GM23338 (cell line): ENCODE measurements around the gene UBC. TPM values are rescaled to one million over a fixed set of nuclear protein-coding genes. Genes with fewer than 3 reads are reported as not detected.
A peak's percentile ranks its signal among the peaks of the same experiment; 100 is the strongest.

Source experiments
- ATAC-seq: fragments of 200-7000 bp; cut with Tn5 transposase; 3 replicates; pipeline ENCODE4 v1.9.1; 2020
- DNase-seq: peaks from one replicate; pipeline ENCODE4 v3.0.0-alpha.2; 2015; ENCODE audit warnings: low spot score
- H2AFZ ChIP-seq: fragments of 200-600 bp; sonication (generic); 2 replicates; pipeline ENCODE4 v1.8.0; 2016; ENCODE audit warnings: antibody characterized with exemption, mild to moderate bottlenecking, moderate library complexity
- H3F3A ChIP-seq: fragments of 200-600 bp; sonication (generic); replicated peaks from 2 replicates; pipeline ENCODE4 v1.8.0; 2017; ENCODE audit warnings: antibody characterized with exemption, mixed run types, low read depth
- H3K27ac ChIP-seq: fragments of 200-600 bp; sonication (generic); 2 replicates; pipeline ENCODE4 v1.6.1; 2016; ENCODE audit warnings: low read depth
- H3K27me3 ChIP-seq: fragments of 200-600 bp; sonication (generic); 2 replicates; pipeline ENCODE4 v1.8.0; 2016; ENCODE audit warnings: mild to moderate bottlenecking, mixed run types, moderate library complexity; ENCODE audit not compliant: insufficient read depth
- H3K36me3 ChIP-seq: fragments of 200-600 bp; sonication (generic); 2 replicates; pipeline ENCODE4 v1.8.0; 2016; ENCODE audit warnings: mild to moderate bottlenecking; ENCODE audit not compliant: insufficient read depth
- H3K4me1 ChIP-seq: fragments of 200-600 bp; sonication (generic); 2 replicates; pipeline ENCODE4 v1.8.0; 2016; ENCODE audit warnings: mild to moderate bottlenecking, moderate library complexity; ENCODE audit not compliant: insufficient read depth
- H3K4me2 ChIP-seq: fragments of 200-600 bp; sonication (generic); 2 replicates; pipeline ENCODE4 v1.7.1; 2017; ENCODE audit warnings: mixed run types
- H3K4me3 ChIP-seq: fragments of 200-600 bp; sonication (generic); 2 replicates; pipeline ENCODE4 v1.6.1; 2016; ENCODE audit warnings: mixed run types
- H3K79me2 ChIP-seq: fragments of 200-600 bp; sonication (generic); replicated peaks from 2 replicates; pipeline ENCODE4 v1.8.0; 2017; ENCODE audit warnings: mild to moderate bottlenecking; ENCODE audit not compliant: insufficient read depth
- H3K9me2 ChIP-seq: fragments of 200-600 bp; sonication (generic); 2 replicates; pipeline ENCODE4 v1.8.0; 2017; ENCODE audit not compliant: insufficient read depth
- H4K20me1 ChIP-seq: fragments of 200-600 bp; sonication (generic); replicated peaks from 2 replicates; pipeline ENCODE4 v1.8.0; 2017; ENCODE audit warnings: mild to moderate bottlenecking; ENCODE audit not compliant: insufficient read depth
- H3K27ac Mint-ChIP-seq: 2 replicates; pipeline ENCODE4 v1.8.0; 2020; ENCODE audit warnings: inconsistent platforms, mild to moderate bottlenecking, moderate library complexity, mixed read lengths
- H3K27me3 Mint-ChIP-seq: 3 replicates; pipeline ENCODE4 v1.8.0; 2022; ENCODE audit warnings: low read depth, mild to moderate bottlenecking, moderate library complexity, mixed read lengths, inconsistent platforms; ENCODE audit not compliant: insufficient read depth, poor library complexity
- H3K36me3 Mint-ChIP-seq: 3 replicates; pipeline ENCODE4 v1.8.0; 2021; ENCODE audit warnings: low read depth, mild to moderate bottlenecking, inconsistent platforms, moderate library complexity, mixed read lengths
- H3K4me1 Mint-ChIP-seq: 3 replicates; pipeline ENCODE4 v1.8.0; 2020; ENCODE audit warnings: mild to moderate bottlenecking, inconsistent platforms, mixed read lengths
- H3K4me3 Mint-ChIP-seq: 3 replicates; pipeline ENCODE4 v1.8.0; 2021; ENCODE audit warnings: moderate library complexity, mild to moderate bottlenecking, inconsistent platforms, mixed read lengths
- H3K9me3 Mint-ChIP-seq: 3 replicates; pipeline ENCODE4 v1.8.0; 2020; ENCODE audit warnings: moderate library complexity, mild to moderate bottlenecking, inconsistent platforms, mixed read lengths
- CREB1 ChIP-seq: fragments of 250-450 bp; sonication (Bioruptor Pico); IDR thresholded peaks from 2 replicates; pipeline ENCODE4 v1.5.0; 2020; ENCODE audit warnings: low read depth, mild to moderate bottlenecking, moderate library complexity
- CTCF ChIP-seq, 2 experiments: fragments of 200-600 bp in 1 of 2; sonication (generic) in 1 of 2; conservative IDR thresholded peaks; 2 replicates each; pipeline versions ENCODE4 v1.5.1 to v1.6.1; 2016 to 2017; ENCODE audit warnings: antibody characterized with exemption in 2 of 2, low read depth in 2 of 2, mild to moderate bottlenecking in 2 of 2, moderate library complexity in 1 of 2
- EZH2 ChIP-seq: fragments of 200-600 bp; sonication (generic); IDR thresholded peaks from one replicate; pipeline ENCODE4 v1.8.0; 2017; ENCODE audit warnings: antibody characterized with exemption, mild to moderate bottlenecking, low read depth; ENCODE audit not compliant: unreplicated experiment
- JUNB ChIP-seq: IDR thresholded peaks from one replicate; pipeline ENCODE4 v1.6.1; 2016; ENCODE audit warnings: antibody characterized with exemption; ENCODE audit not compliant: unreplicated experiment
- POLR2AphosphoS5 ChIP-seq: IDR thresholded peaks from 2 replicates; pipeline ENCODE4 v1.6.1; 2016; ENCODE audit warnings: antibody characterized with exemption, low read depth
- REST ChIP-seq: IDR thresholded peaks from one replicate; pipeline ENCODE4 v1.6.1; 2018; ENCODE audit warnings: antibody characterized with exemption; ENCODE audit not compliant: unreplicated experiment
- ZNF114 ChIP-seq: fragments of 250-450 bp; sonication (Bioruptor Pico); IDR thresholded peaks from 2 replicates; pipeline ENCODE4 v1.5.0; 2020; ENCODE audit warnings: mild to moderate bottlenecking, moderate library complexity
- ZNF462 ChIP-seq: fragments of 250-450 bp; sonication (Bioruptor Pico); IDR thresholded peaks from 2 replicates; pipeline ENCODE4 v1.5.0; 2020; ENCODE audit warnings: mild to moderate bottlenecking, moderate library complexity
- polyA plus RNA-seq: library from polyadenylated mRNA; unstranded; fragments of >200 nt; fragmentation: Nextera tagmentation; extraction: Ambion mirVana; gene quantifications from 2 replicates; pipeline ENCODE4 v1.2.1, GENCODE V29; 2016
- total RNA-seq: library from RNA; depleted of rRNA; stranded (reverse); fragments of >200 nt; shearing (Covaris generic); gene quantifications from 2 replicates; pipeline ENCODE4 v1.2.3, GENCODE V29; 2014

The UBC gene
- total and polyA plus RNA-seq, 2 experiments from 2014 or later = 511 to 665 TPM

GRCh38 chr12:124875803-124876132 lies 38.7 kb downstream of the UBC start:
- Histone ChIP-seq H3F3A (no peaks in the 10 kb centered on the region), H3K27ac (no peak overlapping the region), H3K79me2 (no peaks in the 10 kb centered on the region), H2AFZ (peak overlapping the region; percentile 89), H3K4me1 (no peaks in the 10 kb centered on the region), H3K4me2 (no peak overlapping the region), H3K36me3 (no peaks in the 10 kb centered on the region), H3K9me2 (no peaks in the 10 kb centered on the region), H3K27me3 (no peaks in the 10 kb centered on the region), H4K20me1 (no peaks in the 10 kb centered on the region), H3K4me3 (no peak overlapping the region)
- no peak for TF ChIP-seq ZNF114
- TF ChIP-seq JUNB = no peak
- TF ChIP-seq POLR2AphosphoS5 = no peak
- no peak for TF ChIP-seq EZH2
- no peak for TF ChIP-seq CTCF (conservative IDR thresholded peaks at IDR 0.05; ENCODE audit: low read depth in 2 of 2)
- H3K4me1 Mint-ChIP-seq = peaks cover 5% of the 10 kb centered on the region
- H3K9me3 Mint-ChIP-seq = no peaks in the 10 kb centered on the region
- no peak for DNase-seq
- H3K36me3 Mint-ChIP-seq = no peaks in the 10 kb centered on the region
- ATAC-seq = no peak
- no peaks in the 10 kb centered on the region for H3K27me3 Mint-ChIP-seq
- no peak overlapping the region for H3K27ac Mint-ChIP-seq
- H3K4me3 Mint-ChIP-seq = no peak overlapping the region

GRCh38 chr12:124874988-124875802 lies 39.3 kb downstream of the UBC start:
- H3K36me3 Mint-ChIP-seq = no peaks in the 10 kb centered on the region
- ATAC-seq (peak; percentile 36), DNase-seq (no peak)
- no peaks in the 10 kb centered on the region for H3K36me3 ChIP-seq
- H3K27me3 Mint-ChIP-seq = no peaks in the 10 kb centered on the region
- no peaks in the 10 kb centered on the region for H3K27me3 ChIP-seq
- no peak overlapping the region for H3K4me3 ChIP-seq
- no peaks in the 10 kb centered on the region for H3F3A ChIP-seq
- no peak overlapping the region for H3K4me2 ChIP-seq
- no peaks in the 10 kb centered on the region for H3K9me2 ChIP-seq
- no peaks in the 10 kb centered on the region for H4K20me1 ChIP-seq
- no peaks in the 10 kb centered on the region for H3K9me3 Mint-ChIP-seq
- no peak overlapping the region for H3K27ac ChIP-seq
- H3K4me3 Mint-ChIP-seq = no peak overlapping the region
- H2AFZ ChIP-seq = peak overlapping the region; percentile 89
- peaks cover 5% of the 10 kb centered on the region for H3K4me1 Mint-ChIP-seq
- H3K27ac Mint-ChIP-seq = no peak overlapping the region
- no peaks in the 10 kb centered on the region for H3K79me2 ChIP-seq
- H3K4me1 ChIP-seq = no peaks in the 10 kb centered on the region
- TF ChIP-seq CREB1 (CRISPR knock-in tag) (no peak), EZH2 (no peak), ZNF462 (CRISPR knock-in tag) (no peak), REST (no peak)
